Epithelial cell of proximal tubule (primary cell): ENCODE measurements around the gene HDAC5. TPM values are rescaled to one million over a fixed set of nuclear protein-coding genes. Genes with fewer than 3 reads are reported as not detected.
"Not testable (repeated sequence)": the region's sequence is repeated elsewhere in the genome, so short reads cannot be mapped to it uniquely, and the experiment has no call there.

Source experiments
- DNase-seq: peaks from one replicate; pipeline ENCODE4 v3.0.0-alpha.2; 2011; ENCODE audit warnings: low read depth
- H3K4me3 ChIP-seq: 2 replicates; pipeline ENCODE4 v1.5.1; 2011; ENCODE audit warnings: low read depth, mild to moderate bottlenecking, low read length
- CTCF ChIP-seq: conservative IDR thresholded peaks from 2 replicates; pipeline ENCODE4 v1.5.1; 2012; ENCODE audit warnings: low read depth, mild to moderate bottlenecking, low read length
- total RNA-seq: library from RNA; depleted of rRNA; stranded (reverse); fragments of >200 nt; gene quantifications from 2 replicates; pipeline ENCODE4 v1.2.3, GENCODE V29; 2015

HDAC5 gene
- total RNA-seq, 1 donor from 2014 or later, result 13.5 TPM

GRCh38 chr17:44044071-44044470 is 79.4 kb downstream of the HDAC5 start:
- TF ChIP-seq CTCF, result no peak
- no peak for DNase-seq
- no peak overlapping the region for H3K4me3 ChIP-seq

GRCh38 chr17:44043272-44043696 is 80.2 kb downstream of the HDAC5 start:
- DNase-seq, result no peak
- no peak for TF ChIP-seq CTCF
- no peak overlapping the region for H3K4me3 ChIP-seq

- no peak for TF ChIP-seq CTCF
- no peak overlapping the region for H3K4me3 ChIP-seq
- no peak for DNase-seq
These were observed 83.4 kb downstream of the HDAC5 start for GRCh38 chr17:44039829-44040635.

GRCh38 chr17:44038604-44039011 is 84.8 kb downstream of the HDAC5 start:
- DNase-seq, result no peak
- H3K4me3 ChIP-seq, result no peak overlapping the region
- no peak for TF ChIP-seq CTCF

- no peak for TF ChIP-seq CTCF
- H3K4me3 ChIP-seq, result no peak overlapping the region
- DNase-seq, result no peak
These were observed 86.0 kb downstream of the HDAC5 start for GRCh38 chr17:44037471-44037870.

GRCh38 chr17:44034688-44035087 is 88.8 kb downstream of the HDAC5 start:
- DNase-seq, H3K4me3 ChIP-seq: not testable (repeated sequence)

- no peak for DNase-seq
- H3K4me3 ChIP-seq, result no peak overlapping the region
- TF ChIP-seq CTCF, result no peak
These were observed 89.5 kb downstream of the HDAC5 start for GRCh38 chr17:44033861-44034408.
